CD4-positive, alpha-beta T cell treated with Interleukin-21 for 1 hour (primary cell): ENCODE measurements around the gene LIN9.
A peak's percentile ranks its signal among the peaks of the same experiment; 100 is the strongest.
"Not testable (repeated sequence)": the region's sequence is repeated elsewhere in the genome, so short reads cannot be mapped to it uniquely, and the experiment has no call there.

Experiments used
- DNase-seq: peaks from one replicate; pipeline ENCODE4 v3.0.0-alpha.2; 2020

Gene LIN9

GRCh38 chr1:226268421-226269124 is 40.4 kb downstream of the LIN9 start:
- no peak for DNase-seq

DNA sequence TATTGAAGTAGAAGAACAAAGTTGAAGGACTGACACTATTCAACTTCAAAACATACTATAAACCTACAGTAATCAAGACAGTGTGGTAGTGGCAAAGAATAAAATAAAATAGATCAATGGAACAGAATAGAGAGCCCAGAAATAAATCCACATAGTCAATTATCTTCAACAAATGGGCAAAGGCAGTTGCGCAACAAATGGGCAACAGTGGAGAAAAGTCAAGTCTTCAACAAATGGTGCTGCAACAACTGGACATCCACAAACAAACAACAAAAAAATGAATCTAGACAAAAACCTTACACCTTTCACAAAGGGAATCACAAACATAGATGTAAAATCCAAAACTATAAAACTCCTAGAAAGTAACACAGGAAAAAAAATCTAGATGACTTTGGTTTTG is 47.1 kb downstream of the LIN9 start:
- DNase-seq, result no peak

GRCh38 chr1:226255380-226255779 is 53.6 kb downstream of the LIN9 start:
- DNase-seq, result no peak

- DNase-seq, result no peak
Measured at GRCh38 chr1:226253933-226254332, 55.0 kb downstream of the LIN9 start.

GRCh38 chr1:226252841-226253240 is 56.1 kb downstream of the LIN9 start:
- DNase-seq, result not testable (repeated sequence)

DNA sequence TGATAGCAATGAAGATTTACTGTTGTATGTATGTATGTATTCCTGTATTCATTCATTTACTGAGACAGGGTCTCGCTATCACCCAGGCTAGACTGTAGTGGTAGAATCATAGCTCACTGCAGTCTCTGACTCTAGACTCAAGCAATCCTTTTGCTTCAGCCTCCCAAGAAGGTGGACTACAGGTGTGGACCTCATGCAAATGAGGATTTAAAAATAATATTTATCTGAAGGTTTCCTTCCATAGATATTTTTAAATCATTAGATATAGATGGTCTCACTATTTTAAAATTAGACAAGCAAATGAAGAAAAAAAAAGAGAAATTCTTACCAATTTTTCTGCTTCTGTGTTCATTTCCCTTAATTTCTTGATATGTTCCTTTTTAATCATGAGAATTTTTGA is 58.5 kb downstream of the LIN9 start:
- DNase-seq, result no peak

DNA sequence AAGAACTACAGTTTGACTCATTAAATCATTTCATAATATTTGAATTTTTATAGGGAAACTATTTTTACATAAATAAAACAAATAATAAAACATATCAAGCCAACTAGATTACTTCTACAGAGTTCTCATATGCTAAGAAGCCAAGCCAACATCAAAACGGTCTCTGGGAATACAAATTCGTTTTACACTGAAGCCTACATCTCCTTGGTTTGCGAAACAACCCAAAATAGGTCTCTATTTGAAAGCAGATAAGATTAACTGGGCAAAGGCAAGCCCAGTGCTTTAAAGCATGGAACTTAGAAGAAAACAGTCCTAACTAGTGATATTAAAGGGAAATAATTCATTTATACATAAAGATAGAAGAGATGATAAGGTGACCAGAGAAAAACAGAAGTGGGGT is 60.2 kb downstream of the LIN9 start:
- no peak for DNase-seq

GRCh38 chr1:226248091-226248490 is 60.9 kb downstream of the LIN9 start:
- no peak for DNase-seq

GRCh38 chr1:226239421-226239820 is 69.5 kb downstream of the LIN9 start:
- no peak for DNase-seq

DNA sequence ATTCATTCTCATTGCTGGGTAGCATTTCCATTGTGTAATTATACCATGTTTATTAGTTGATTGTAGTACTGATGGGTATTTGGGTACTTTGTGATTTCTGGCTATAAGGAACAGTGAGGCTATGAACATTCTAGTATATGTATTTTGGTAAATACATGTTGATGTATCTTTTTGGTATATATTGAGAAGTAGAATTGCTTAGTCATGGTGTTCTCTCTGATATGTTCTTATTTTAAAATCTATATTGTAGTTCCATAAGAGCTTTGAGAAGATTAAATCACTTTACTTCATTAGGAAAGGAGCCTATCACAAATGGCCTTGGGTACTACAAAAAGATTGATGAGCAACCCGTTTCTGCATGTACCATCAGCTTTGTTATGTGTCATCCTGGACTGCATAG is 72.1 kb downstream of the LIN9 start:
- no peak for DNase-seq

DNA sequence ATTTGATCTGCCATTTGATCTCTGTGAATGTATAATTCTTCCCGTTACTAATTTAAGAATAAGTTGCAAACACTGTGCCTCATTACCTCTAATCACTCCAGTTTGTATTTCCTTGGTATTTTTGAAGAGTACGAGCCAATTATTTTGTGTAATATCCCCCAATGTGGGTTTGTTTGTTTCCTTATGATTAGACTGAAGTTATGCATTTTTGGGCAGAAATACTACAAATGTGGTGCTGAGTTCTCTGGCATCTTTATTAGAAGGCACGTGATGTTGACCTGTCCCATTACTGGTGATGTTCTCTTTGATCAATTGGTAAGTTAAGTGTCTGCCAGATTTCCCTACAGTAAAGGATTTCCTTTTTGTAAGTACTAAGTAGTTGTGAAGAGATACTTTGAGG is 75.2 kb downstream of the LIN9 start:
- no peak for DNase-seq

DNA sequence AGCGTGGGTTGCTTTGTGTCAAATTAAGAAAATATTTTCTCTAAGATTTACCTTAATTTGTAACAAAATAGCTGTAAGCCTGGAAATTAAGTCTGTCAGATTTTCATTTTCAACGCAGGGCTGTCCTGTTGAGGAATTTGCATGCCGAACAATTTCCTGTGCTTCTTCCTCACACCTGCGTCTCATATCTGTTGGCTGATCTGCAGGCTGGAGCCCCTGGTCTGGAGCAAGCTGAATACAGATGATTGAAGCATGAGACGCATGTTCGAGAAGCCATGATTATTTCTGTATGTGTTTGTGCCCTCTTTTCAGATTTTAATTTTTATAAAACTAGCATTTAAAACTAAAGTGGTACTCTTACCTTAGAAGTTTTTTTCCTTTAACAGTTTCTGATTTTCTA is 75.7 kb downstream of the LIN9 start:
- DNase-seq, result no peak

DNA sequence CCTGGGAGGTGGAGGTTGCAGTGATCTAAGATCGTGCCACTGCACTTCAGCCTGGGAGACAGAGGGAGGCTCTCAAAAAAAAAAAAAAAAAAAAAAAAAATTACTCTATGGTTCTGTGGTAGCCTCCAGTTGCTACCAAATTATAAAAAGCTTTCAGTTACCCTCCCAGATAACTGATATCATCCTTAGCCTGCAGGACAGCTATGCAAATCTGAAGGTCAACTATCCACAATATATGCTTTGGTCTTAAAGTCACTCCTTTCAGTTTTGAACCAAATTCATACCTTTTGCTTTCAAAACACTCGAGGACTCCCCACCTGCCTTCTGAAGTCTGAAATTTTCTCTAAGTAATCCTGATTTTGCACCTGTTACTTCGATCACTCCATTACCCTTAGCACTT is 82.4 kb downstream of the LIN9 start:
- DNase-seq, result no peak

- peak; percentile 4 for DNase-seq
Measured at GRCh38 chr1:226223786-226224244, 85.1 kb downstream of the LIN9 start.

- no peak for DNase-seq
Measured at GRCh38 chr1:226223157-226223785, 85.7 kb downstream of the LIN9 start, which contains the start of gene MIXL1. MIXL1 (plus strand) TSS chr1:226223664; CDS start chr1:226223682, 18 bp downstream.

DNA sequence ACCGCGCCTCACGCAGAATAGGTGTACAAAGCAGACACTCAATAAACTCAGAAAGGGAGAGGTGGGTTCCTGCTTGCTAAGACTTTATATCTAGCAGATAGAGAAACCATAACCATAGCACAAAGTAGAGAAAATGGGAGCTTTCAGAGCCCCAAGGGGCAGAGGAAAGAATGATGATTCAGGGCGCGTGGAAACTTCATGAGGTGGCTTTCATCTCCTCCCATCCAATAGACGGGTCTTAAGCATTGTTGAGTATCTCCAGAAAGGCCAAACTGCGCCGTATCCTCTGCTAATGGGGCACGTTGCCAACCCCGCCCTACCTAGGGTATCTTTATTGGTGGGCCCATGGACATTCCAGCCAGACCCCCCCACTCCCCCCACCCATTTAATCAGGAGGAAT is 86.3 kb downstream of the LIN9 start:
- no peak for DNase-seq

- no peak for DNase-seq
Measured at GRCh38 chr1:226220473-226221189, 88.3 kb downstream of the LIN9 start.

DNA sequence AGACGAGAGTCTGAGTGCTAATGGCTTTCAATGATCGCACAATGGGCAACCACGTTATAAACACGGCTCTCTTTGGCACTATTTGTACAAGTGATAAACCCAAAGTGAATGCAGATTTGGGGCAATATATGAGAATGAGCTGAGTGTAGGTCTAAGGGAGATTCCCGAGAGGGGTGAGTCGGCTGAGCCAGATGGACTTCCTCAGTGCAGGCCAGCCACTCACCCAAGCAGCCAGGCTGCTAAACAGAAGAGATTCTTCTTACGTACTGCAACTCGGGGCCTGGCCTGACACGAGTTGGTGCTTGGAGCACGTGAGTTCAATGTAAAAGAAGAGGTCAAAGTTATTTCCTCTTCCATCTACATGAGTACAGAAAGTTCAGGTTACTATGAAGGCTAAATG is 91.7 kb downstream of the LIN9 start:
- no peak for DNase-seq

- DNase-seq, result no peak
Measured at GRCh38 chr1:226216056-226216455, 92.9 kb downstream of the LIN9 start.

DNA sequence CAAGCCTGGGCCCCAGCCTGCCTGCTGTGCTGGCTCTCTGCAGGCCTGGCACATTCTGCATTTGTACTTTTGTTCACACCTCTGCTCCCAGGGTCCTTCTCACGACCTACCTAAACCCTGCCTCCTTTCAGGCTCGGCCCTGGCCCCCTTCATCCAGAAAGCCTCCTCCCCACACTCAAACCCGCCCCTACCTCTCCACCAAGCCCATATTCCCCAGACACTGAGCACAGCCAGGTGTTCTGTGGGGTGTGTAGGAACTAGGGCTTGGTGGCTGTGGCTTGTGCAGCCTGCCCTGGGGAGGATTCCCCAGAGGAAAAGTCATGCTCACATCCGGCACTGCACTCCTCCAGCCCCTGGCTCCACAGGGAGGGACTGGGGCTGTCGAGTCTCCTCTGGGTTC is 93.7 kb downstream of the LIN9 start:
- DNase-seq, result no peak

GRCh38 chr1:226212545-226212944 is 96.4 kb downstream of the LIN9 start:
- DNase-seq, result no peak

GRCh38 chr1:226211181-226211821 is 97.7 kb downstream of the LIN9 start:
- no peak for DNase-seq

DNA sequence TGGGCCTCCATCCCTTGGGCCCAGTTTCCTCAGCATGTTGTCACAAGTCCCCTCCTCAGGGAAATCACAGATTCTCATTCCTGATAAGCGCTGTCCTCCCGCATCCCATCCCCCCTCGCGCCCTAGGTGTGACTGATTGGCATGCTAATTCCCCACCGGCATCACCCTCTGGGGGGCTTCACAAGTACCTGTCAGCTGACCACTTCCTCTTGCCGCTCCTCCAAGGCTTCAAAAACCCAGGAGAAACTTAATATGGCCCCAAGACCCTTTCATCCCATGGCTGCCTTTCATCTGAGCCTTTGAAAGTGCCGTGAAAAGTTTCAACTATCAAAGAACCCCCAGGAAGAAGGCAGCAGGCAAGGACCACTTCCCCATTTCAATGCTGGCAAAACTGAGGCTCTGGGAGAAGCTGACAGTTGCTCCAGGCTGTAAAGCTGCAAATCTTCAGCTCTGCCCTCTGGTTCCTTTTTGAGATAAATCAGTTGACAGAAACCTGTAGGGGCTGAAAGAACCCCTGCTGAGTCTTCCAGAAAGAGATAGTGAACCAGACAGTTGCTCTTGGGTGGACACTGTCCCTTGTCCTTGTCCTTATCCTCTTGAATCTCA is 98.3 kb downstream of the LIN9 start:
- no peak for DNase-seq
